Lower leg skin (tissue), 3 donors: ENCODE results near the gene CDH10.

Experiments
- POLR2A ChIP-seq, 2 donors: fragments of 450-650 bp; IDR thresholded peaks; one replicate each; pipeline ENCODE4 v1.6.1; 2016 to 2017; ENCODE audit warnings: antibody characterized with exemption in 2 of 2, mild to moderate bottlenecking in 1 of 2, moderate library complexity in 1 of 2
- TF ChIP-seq, protein P1 (sequence below), 3 donors: fragments of 450-650 bp; IDR thresholded peaks; one replicate each; pipeline ENCODE4 v1.5.1; 2016; ENCODE audit warnings: antibody characterized with exemption in 3 of 3, mild to moderate bottlenecking in 3 of 3, moderate library complexity in 2 of 3

DNA sequence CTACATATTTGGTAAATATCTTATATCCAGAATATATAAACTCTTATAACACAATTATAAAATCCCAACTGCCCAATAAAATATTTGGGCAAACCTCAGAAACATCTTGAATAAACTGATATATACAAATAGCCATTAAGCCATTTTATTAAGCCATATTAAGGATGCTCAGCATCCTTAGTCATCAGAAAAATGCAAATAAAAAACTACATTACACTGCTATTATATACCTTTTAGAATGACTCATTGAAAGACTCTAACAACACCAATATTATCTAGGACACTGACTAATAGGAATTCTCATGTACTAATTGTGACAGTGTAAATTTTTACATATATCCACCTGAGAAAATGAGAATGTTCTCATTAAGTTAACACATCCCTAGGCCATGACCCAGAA lies 77.8 kb downstream of the CDH10 start:
- TF ChIP-seq, protein P1, sequence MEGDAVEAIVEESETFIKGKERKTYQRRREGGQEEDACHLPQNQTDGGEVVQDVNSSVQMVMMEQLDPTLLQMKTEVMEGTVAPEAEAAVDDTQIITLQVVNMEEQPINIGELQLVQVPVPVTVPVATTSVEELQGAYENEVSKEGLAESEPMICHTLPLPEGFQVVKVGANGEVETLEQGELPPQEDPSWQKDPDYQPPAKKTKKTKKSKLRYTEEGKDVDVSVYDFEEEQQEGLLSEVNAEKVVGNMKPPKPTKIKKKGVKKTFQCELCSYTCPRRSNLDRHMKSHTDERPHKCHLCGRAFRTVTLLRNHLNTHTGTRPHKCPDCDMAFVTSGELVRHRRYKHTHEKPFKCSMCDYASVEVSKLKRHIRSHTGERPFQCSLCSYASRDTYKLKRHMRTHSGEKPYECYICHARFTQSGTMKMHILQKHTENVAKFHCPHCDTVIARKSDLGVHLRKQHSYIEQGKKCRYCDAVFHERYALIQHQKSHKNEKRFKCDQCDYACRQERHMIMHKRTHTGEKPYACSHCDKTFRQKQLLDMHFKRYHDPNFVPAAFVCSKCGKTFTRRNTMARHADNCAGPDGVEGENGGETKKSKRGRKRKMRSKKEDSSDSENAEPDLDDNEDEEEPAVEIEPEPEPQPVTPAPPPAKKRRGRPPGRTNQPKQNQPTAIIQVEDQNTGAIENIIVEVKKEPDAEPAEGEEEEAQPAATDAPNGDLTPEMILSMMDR (IDR thresholded peaks at IDR 0.05) = no peak
- TF ChIP-seq POLR2A (IDR thresholded peaks at IDR 0.05) = no peak
